Thoracic aorta (tissue), 2 donors: ENCODE results near the gene PRKRIP1. TPM values are rescaled to one million over a fixed set of nuclear protein-coding genes. Genes with fewer than 3 reads are reported as not detected.
A peak's percentile ranks its signal among the peaks of the same experiment; 100 is the strongest.
"Not testable (repeated sequence)": the region's sequence is repeated elsewhere in the genome, so short reads cannot be mapped to it uniquely, and the experiment has no call there.

Experiments used
- ATAC-seq: fragments of 150-250 bp; one replicate; pipeline ENCODE4 v1.8.0; 2017; ENCODE audit warnings: low read depth; ENCODE audit not compliant: insufficient number of reproducible peaks, low FRiP score
- DNase-seq: peaks from one replicate; pipeline ENCODE4 v3.0.0-alpha.2; 2020; ENCODE audit warnings: low spot score
- H3K27ac ChIP-seq, 2 donors: fragments of 200-600 bp; sonication (generic); 1 replicate in 1 of 2; 2 replicates in 1 of 2; pipeline ENCODE4 v1.5.1; 2016; ENCODE audit warnings: mild to moderate bottlenecking in 2 of 2, moderate library complexity in 2 of 2
- H3K27me3 ChIP-seq: fragments of 200-600 bp; sonication (generic); replicated peaks from 2 replicates; pipeline ENCODE4 v1.6.0; 2016; ENCODE audit warnings: mild to moderate bottlenecking; ENCODE audit not compliant: insufficient read depth
- H3K36me3 ChIP-seq: fragments of 200-600 bp; sonication (generic); one replicate; pipeline ENCODE4 v1.5.1; 2016
- H3K4me1 ChIP-seq, 2 donors: fragments of 200-600 bp; sonication (generic); 1 replicate in 1 of 2; 2 replicates in 1 of 2; pipeline versions ENCODE4 v1.5.1 to v1.6.0; 2016; ENCODE audit warnings: low read depth in 2 of 2, mild to moderate bottlenecking in 1 of 2; ENCODE audit not compliant: control insufficient read depth in 1 of 2
- H3K4me3 ChIP-seq: fragments of 200-600 bp; sonication (generic); 2 replicates; pipeline ENCODE4 v1.5.1; 2016; ENCODE audit warnings: mild to moderate bottlenecking
- H3K9me3 ChIP-seq: fragments of 200-600 bp; sonication (generic); 2 replicates; pipeline ENCODE4 v1.5.1; 2016
- CTCF ChIP-seq: fragments of 200-600 bp; sonication (generic); IDR thresholded peaks from one replicate; pipeline ENCODE4 v1.5.1; 2019; ENCODE audit warnings: antibody characterized with exemption
- total RNA-seq, 2 donors: library from RNA; depleted of rRNA; stranded (reverse); fragments of >200 nt; gene quantifications; one replicate each; pipeline versions ENCODE4 v1.1.0 to v1.2.3, GENCODE V29; 2016

The PRKRIP1 gene
- total RNA-seq, 2 donors from 2014 or later, result 47.0 to 80.4 TPM

DNA sequence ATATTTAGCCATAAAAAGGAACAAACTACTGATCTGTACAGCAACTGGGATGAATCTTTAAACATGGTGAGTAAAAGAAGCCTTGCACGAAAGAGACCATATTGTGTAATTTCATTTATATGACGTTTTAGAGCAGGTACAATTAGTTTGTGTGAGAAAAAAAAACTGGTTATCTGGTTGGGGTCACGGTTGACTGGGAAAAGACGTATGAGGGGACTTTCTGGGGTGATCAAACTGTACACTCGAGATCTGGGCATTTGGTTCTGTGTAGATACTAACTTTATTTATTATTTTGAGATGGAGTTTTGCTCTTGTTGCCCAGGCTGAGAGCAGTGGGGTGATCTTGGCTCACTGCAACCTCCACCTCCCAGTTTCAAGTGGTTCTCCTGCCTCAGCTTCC, 4.2 kb downstream of the PRKRIP1 start:
- Histone ChIP-seq H3K27ac (no peak overlapping the region), H3K4me1 (peaks cover 8% of the 10 kb centered on the region in 2 donors), H3K36me3 (peaks cover 28% of the 10 kb centered on the region), H3K9me3 (no peaks in the 10 kb centered on the region), H3K27me3 (no peaks in the 10 kb centered on the region), H3K4me3 (no peak overlapping the region)
- no peak for TF ChIP-seq CTCF
- ATAC-seq (no peak), DNase-seq (no peak)

DNA sequence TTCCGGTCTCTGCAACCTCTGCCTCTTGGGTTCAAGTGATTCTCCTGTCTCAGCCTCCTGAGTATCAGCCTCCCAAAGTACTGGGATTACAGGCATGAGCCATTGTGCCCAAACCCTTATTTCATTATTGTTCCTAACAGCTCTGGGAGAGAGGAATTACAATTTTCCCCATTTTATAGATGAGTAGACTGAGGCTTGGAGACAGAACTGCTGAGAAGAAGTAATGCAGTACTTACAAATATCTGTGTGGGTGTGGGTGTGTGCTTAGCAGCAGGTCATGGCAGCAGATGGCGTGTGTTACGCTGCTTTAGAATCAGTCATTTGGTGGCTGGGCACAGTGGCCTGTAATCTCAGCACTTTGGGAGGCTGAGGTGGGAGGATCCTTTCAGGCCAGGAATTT, 7.4 kb downstream of the PRKRIP1 start:
- no peak for ATAC-seq
- DNase-seq, result no peak
- Histone ChIP-seq H3K4me3 (no peak overlapping the region), H3K4me1 (no peaks in the 10 kb centered on the region), H3K9me3 (no peaks in the 10 kb centered on the region), H3K27me3 (no peaks in the 10 kb centered on the region), H3K36me3 (peaks cover 48% of the 10 kb centered on the region), H3K27ac (no peak overlapping the region)
- no peak for TF ChIP-seq CTCF

DNA sequence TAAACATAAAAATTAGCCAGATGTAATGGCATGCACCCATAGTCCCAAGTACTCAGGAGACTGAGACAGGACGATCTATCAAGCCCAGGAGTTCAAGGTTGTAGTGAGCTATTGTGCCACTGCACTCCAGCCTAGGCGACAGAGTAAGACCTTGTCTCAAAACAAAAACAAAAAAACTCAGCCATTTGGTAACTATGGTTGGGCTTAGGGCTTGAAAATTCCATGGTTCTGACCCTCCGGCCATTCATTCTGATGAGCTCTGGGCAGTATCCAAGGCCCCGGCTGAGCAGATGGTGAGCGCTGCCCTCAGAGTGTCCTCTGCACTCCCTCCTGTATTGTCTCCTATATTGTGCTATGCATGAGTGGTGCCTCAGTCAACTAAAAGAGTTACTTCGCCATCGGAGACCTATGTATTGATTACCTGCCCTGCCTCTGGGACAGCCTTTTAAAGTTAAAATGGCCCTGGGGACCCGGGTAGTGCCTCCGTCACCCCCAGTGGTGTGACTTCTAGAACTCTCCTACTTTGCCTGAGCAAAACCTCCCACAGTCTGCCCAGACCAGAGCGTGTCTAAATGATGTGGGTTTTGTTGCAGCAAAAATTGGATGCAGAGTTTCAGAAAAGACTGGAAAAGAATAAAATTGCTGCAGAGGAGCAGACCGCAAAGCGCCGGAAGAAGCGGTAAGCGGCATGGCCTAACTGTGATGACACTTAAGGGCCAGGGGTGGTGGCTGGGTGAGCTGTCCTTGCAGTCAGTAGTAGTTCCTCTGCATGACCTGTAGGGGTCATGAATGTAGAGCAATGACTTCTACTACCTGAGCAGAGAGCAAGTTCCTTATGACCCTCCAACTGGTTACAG, 8.1 kb downstream of the PRKRIP1 start:
- ATAC-seq, result no peak
- H3K36me3 ChIP-seq, result peaks cover 50% of the 10 kb centered on the region

GRCh38 chr7:102404862-102405188, 8.7 kb downstream of the PRKRIP1 start:
- not testable (repeated sequence) for ATAC-seq, DNase-seq, H3K27me3 ChIP-seq, H3K27ac ChIP-seq, H3K9me3 ChIP-seq, H3K4me1 ChIP-seq, H3K4me3 ChIP-seq
- peaks cover 48% of the 10 kb centered on the region for H3K36me3 ChIP-seq

More for the DNA sequence above, 8.1 kb downstream of the PRKRIP1 start:
- H3K27me3 ChIP-seq, result no peaks in the 10 kb centered on the region
- peak; percentile 52 for TF ChIP-seq CTCF
- H3K4me1 ChIP-seq, result no peaks in the 10 kb centered on the region
- no peak for DNase-seq
- no peak overlapping the region for H3K4me3 ChIP-seq
- no peaks in the 10 kb centered on the region for H3K9me3 ChIP-seq
- no peak overlapping the region for H3K27ac ChIP-seq

DNA sequence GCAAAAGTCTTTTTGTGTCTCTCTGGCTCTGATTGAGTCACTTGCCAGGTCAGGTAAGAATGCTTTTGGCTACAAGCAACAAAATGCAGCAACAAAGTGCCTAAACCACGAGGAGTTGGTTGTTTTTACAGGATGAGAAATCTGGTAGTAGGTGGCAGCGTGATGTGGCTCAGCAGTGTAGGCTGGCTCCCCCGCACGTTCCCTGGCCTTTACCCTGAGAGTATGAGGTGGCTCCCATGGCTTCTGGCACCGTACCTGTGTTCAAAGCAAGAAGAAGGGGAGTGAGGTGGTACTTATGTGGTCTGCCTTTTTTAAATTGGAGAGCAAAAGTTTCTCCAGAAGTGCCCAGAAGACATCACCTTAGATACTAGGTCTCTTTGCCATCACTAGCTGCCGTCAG, 11.7 kb downstream of the PRKRIP1 start:
- Histone ChIP-seq H3K27me3 (no peaks in the 10 kb centered on the region), H3K27ac (no peak overlapping the region), H3K9me3 (no peaks in the 10 kb centered on the region), H3K4me3 (no peak overlapping the region), H3K4me1 (no peaks in the 10 kb centered on the region), H3K36me3 (peaks cover 44% of the 10 kb centered on the region)
- no peak for ATAC-seq
- DNase-seq, result no peak
- TF ChIP-seq CTCF, result no peak

DNA sequence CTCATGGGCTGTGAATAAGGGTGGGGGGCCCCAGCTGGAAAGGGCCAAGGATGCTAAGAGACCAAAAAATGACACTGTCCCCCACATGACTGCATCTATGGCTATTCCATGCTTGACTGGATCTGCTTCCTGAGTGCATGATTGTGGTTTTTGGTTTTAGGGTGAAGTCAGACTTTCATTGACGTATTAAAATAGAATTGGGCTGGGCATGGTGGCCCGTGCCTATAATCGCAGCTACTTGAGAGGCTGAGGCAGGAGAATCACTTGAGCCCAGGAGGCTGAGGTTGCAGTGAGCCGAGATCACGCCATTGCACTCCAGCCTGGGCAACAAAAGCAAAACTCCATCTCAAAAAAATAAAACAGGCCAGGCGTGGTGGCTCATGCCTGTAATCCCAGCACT, 12.4 kb downstream of the PRKRIP1 start:
- not testable (repeated sequence) for H3K9me3 ChIP-seq, DNase-seq, ATAC-seq, H3K4me3 ChIP-seq, H3K27ac ChIP-seq, H3K4me1 ChIP-seq, H3K27me3 ChIP-seq
- H3K36me3 ChIP-seq, result peaks cover 43% of the 10 kb centered on the region
